K562 treated with DMSO at 1 percent for 4 hours (cell line): ENCODE data around the gene TMEM59L. TPM values are rescaled to one million over a fixed set of nuclear protein-coding genes. Genes with fewer than 3 reads are reported as not detected.

Source experiments
- total RNA-seq: library from RNA; unstranded; fragments of 300-600 nt; gene quantifications from 2 replicates; pipeline ENCODE4 v1.2.3, GENCODE V29; 2022; ENCODE audit not compliant: insufficient read depth

Gene TMEM59L
- total RNA-seq, result 0.41 TPM in 1 of 2 replicates, not detected in the other

GRCh38 chr19:18612772-18613588 lies at the start of gene TMEM59L:
Gene TMEM59L, plus strand, starts transcription at chr19:18612870. Its CDS starts 89 bp downstream, at chr19:18612959.

GRCh38 chr19:18571564-18572344 lies 40.9 kb upstream of the TMEM59L start, which contains the start of gene UBA52:
Gene UBA52, plus strand, starts transcription at chr19:18571857. Its CDS starts 1,444 bp downstream, at chr19:18573301.

GRCh38 chr19:18588611-18589379 lies 23.9 kb upstream of the TMEM59L start, which contains the start of gene REX1BD:
Gene REX1BD, plus strand, starts transcription at chr19:18588798. Its CDS starts 4 bp downstream, at chr19:18588802.

GRCh38 chr19:18606281-18607225 lies 6.1 kb upstream of the TMEM59L start, which contains the start of gene CRLF1:
Gene CRLF1, minus strand, starts transcription at chr19:18606799. Its CDS starts 143 bp downstream, at chr19:18606656.

GRCh38 chr19:18636969-18637629 lies 24.4 kb downstream of the TMEM59L start, which contains the start of gene KLHL26:
Gene KLHL26, plus strand, starts transcription at chr19:18637028. Its CDS starts 27 bp downstream, at chr19:18637055.

Other genes starting within 250 kb of the TMEM59L start
- gene GDF15, start 226.7 kb upstream of the TMEM59L start, total RNA-seq, result 320 and 331 TPM in 2 replicates
- gene LRRC25, start 215.2 kb upstream of the TMEM59L start, total RNA-seq, result 0.41 and 1.0 TPM in 2 replicates
- gene SSBP4, start 193.5 kb upstream of the TMEM59L start, total RNA-seq, result 102 and 118 TPM in 2 replicates
- 348 and 429 TPM in 2 replicates for gene ISYNA1, start 174.7 kb upstream of the TMEM59L start, total RNA-seq
- gene ELL, start 90.8 kb upstream of the TMEM59L start, total RNA-seq, result 10.4 and 11.2 TPM in 2 replicates
- 338 and 375 TPM in 2 replicates for gene FKBP8, start 69.3 kb upstream of the TMEM59L start, total RNA-seq
- gene KXD1, start 55.0 kb upstream of the TMEM59L start, total RNA-seq, result 151 and 162 TPM in 2 replicates
- gene UBA52, start 41.0 kb upstream of the TMEM59L start, total RNA-seq, result 2,638 and 2,847 TPM in 2 replicates
- 80.6 and 108 TPM in 2 replicates for gene REX1BD, start 24.1 kb upstream of the TMEM59L start, total RNA-seq
- gene CRLF1, start 6.1 kb upstream of the TMEM59L start, total RNA-seq, result 4.2 TPM in 1 of 2 replicates, not detected in the other
- 10.1 and 13.3 TPM in 2 replicates for gene KLHL26, start 24.2 kb downstream of the TMEM59L start, total RNA-seq
- gene CRTC1, start 70.8 kb downstream of the TMEM59L start, total RNA-seq, result 11.7 and 13.6 TPM in 2 replicates
- gene COMP, start 178.4 kb downstream of the TMEM59L start, total RNA-seq, result not detected in 2 replicates
- gene UPF1, start 219.1 kb downstream of the TMEM59L start, total RNA-seq, result 72.8 and 86.1 TPM in 2 replicates